ENCODE results near the gene GTF2E1. TPM values are rescaled to one million over a fixed set of nuclear protein-coding genes. Genes with fewer than 3 reads are reported as not detected.
"Not testable (repeated sequence)": the region's sequence is repeated elsewhere in the genome, so short reads cannot be mapped to it uniquely, and the experiment has no call there.

GTF2E1 gene
- total RNA-seq, 1 experiment from 2014 or later = 7.3 TPM

DNA sequence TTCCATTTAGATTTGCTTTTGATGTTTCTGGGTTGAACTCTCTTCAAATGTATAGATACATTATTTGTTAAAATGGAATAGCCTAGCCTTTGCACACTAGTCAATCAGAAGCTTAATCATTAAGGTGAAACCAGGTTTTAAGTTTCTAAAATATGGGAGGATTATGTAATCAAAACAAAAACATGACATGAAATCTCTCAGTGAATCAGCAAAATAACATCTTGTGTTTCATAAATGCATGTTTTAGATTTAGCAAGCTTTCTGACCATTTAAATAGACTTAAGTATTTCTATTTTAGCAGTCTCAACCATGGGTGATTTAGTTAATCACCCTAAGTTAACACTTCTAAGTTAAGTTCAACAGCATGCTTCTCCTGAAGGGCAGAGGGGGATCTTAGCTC, 11.3 kb downstream of the GTF2E1 start:
- DNase-seq (ENCODE audit: low spot score) = no peak

DNA sequence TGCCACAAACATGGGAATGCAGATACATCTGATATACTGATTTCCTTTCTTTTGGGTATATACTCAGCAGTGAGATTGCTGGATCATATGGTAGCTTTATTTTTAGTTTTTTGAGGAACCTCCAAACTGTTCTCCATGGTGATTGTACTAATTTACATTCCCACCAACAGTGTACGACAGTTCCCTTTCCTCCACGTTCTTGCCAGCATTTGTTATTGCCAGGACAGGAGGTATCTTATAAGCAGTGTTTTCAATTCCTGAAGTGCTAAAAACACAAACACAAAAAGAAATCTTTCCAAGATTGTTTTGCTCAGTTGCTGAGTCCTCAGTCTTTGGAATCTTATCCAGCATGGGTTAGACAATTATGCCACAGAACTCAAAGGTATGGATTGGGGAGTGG, 13.5 kb downstream of the GTF2E1 start:
- DNase-seq (ENCODE audit: low spot score) = no peak

DNA sequence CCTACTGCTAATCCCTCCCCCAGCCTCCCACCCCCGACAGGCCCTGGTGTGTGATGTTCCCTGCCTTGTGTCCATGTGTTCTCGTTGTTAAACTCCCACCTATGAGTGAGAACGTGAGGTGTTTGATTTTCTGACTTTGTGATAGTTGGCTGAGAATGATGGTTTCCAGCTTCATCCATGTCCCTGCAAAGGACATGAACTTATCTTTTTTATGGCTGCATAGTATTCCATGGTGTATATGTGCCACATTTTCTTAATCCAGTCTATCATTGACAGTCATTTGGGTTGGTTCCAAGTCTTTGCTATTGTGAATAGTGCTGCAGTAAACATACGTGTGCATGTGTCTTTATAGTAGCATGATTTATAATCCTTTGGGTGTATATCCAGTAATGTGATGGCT, 16.0 kb downstream of the GTF2E1 start:
- DNase-seq (ENCODE audit: low spot score) = not testable (repeated sequence)

DNA sequence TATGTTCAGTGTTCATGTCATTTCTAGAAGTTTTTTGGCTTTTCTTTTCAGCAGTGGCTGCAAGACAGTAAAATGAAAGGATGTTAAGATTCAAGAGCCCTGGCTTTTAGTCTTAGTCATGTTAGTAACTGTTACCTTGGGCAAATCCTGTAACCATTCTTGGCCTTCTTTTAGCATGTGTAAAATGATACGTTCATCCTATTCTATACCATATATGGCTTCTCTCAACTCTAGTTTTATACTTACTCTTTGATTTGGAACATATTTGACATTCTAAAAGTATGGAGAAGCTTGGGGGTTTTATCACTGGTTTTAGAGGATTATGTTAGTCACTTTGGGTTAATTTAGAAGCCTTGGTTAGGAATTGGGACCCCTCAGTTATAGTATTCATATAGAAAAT, 20.1 kb downstream of the GTF2E1 start:
- DNase-seq (ENCODE audit: low spot score) = no peak

DNA sequence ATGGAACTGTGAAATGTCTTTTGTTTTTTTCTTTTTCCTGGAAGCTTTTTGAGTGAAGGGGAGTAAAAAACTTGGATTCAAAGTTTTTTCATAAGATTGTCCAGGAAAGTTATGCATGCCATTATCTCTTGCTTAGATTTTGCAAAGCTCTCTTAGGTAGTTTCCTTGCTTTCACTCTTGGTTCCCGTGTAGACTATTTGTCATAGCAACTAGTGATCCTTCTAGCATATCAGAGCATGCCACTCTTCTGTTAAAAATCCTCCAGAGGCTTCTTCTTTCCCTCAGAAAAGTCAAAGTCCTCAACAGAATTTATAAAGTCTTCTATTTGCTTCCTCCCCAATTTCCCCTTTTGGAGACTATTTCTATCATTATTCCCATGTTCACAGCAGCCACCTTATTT, 21.1 kb downstream of the GTF2E1 start:
- DNase-seq (ENCODE audit: low spot score) = no peak

DNA sequence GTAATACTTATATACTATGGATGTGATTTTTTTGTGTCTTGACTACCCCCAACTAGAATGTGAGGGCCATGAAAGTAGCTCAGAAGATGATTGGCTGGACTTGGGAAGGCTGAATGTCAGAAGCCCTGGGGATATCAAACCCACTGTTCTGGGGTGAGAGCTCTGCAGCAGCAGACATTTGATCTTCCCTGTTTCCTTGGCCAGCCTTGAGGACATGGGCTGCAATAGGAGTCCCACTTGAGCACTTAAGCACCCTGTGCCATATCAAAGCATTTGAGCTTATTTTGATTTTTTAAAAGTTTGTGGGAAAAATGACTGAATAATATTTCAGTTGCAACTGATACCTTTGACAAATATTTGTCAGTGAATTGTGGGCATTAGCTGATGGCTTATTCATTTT, 21.7 kb downstream of the GTF2E1 start:
- DNase-seq (ENCODE audit: low spot score) = no peak

DNA sequence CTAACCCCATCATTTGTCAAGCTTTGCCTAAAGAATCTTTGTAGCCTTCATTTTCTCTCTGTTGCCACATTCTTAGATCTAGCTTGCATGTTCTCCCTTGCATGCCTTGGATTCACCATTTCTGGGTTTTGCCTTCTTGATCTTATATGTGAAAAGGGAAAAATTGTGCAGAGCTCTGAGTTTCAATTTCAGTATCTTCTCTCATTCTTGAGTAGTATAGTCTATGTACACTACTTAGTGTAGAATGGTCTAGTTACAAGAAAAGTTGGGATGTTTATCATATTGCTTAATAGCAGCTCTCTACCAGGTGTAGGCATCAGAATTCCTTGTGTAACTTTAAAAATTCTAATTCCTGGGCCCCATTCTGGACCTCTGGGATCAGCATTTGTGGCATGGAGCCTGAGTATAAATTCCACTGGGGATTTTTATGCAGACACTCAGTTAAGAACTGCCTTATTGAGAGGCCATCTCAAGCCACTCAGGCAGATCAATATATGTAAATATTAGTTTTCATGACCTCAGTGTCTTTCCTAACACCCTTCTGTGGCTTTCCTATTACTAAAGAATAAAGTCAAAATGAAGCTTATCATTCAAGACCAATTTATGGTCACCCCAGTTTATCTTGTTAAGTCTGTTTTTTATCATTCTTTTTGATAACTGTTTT, 23.4 kb downstream of the GTF2E1 start:
- no peak for DNase-seq (ENCODE audit: low spot score)

DNA sequence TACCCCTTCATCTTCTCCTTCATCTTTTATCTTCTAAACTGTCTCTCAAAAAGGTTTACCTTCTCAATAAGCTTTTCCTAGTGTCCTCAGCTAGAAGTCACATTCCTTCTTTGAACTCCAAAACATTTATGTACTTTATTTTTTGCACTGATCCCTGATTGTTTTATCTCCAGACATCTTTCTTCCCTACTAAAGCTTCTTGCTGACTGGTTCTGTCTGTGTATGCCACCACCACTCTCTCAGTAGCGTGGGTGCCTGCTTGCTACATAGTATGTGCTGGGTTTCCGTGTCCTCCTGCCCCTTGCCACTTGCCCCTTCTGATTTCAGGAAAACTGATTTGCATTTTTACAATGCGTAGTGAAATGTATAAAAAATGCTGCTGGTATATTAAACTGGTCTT, 24.0 kb downstream of the GTF2E1 start:
- DNase-seq (ENCODE audit: low spot score) = no peak

DNA sequence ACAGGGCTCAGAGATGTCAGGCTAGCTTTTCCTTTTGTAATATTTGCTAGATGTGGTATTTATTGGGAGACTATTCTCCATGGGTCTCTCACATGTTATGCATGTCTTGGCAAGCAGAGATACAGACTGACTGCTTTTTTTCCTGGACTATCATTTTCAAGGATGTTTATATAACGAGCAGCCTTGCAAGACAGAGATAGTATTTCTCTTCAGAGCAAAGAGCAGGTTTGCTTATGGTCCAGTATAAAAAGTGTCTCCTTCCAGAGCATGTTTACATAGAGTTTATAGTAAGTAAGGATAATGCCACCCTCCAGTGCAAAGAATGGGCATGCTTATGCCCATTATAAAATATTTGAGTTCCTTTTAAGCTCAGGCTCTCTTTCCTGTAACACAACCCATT, 24.6 kb downstream of the GTF2E1 start:
- DNase-seq (ENCODE audit: low spot score) = no peak

DNA sequence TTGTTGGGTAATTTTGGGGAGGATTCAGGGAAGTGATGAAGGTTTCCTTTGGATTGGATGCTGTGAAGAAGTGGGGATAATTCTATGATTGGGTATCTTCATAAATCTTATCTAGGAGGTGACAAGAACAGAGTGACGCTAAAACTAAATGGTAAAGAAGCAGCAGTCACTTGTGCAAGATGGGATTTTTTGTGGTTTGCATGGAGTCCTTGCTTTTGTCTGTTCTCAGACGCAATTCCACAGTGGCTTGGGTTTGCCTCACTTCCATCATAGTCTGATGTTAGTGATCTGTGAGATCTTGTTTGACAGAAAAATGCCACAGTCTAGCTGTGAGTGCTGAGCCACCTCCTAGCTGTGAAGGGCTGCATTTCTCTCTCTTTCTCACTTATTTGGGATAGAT, 26.9 kb downstream of the GTF2E1 start:
- no peak for DNase-seq (ENCODE audit: low spot score)

DNA sequence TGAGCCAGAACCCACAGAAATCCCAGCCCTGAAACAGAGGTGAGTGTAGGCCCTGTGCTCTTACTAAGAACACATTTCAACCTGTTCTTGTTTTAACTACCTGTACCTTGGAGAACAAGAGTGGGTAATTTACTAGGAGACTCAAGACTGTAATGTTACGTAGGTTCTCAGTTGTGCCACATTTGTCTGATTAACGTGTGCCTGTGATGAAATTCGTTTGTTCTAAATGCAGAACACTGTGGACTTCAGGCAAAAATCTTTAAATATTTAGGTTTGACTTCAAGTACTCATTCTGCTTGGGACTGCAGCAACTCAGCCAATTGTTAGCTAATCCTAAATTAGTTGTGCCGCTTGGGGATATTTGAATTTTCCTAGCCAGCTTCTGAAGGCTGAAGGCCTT, 28.3 kb downstream of the GTF2E1 start:
- DNase-seq (ENCODE audit: low spot score) = no peak

DNA sequence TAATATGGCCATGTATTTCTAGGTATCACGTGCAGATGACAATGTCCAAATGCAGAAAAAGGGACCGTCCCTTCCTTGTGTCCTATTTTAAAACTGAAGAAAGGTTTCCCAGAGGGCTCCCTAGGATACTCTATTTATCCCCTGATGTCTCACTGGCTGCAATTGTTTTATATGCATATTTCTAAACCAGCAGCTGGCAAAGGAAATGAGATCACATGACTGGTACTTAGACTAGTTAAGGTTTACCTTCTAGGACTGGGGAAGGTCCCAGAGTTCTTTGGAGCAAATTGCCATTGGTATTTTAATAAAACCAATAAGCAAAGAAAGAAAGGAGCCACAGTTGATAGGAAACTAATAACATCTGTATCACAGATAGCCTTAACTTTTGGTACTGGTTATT, 29.5 kb downstream of the GTF2E1 start:
- no peak for DNase-seq (ENCODE audit: low spot score)

DNA sequence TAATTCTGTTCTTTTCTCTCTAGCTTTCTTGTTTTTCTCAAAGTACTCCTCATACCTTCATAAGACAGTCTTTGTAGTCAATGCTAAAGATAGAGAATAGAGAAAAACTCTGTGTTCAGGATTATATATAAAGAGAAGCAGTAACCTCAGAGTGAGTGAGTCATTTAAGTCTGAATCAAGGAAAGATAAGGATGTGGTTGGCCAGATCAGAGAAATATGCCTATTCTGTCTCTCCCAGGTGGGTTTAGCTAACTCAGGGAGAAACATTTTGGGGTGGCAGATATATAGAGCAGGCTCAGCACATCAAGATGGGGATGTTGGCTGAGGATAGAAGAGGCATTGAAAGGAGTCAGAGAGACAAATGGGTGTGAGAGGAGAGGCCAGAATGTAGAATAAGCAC, 31.4 kb downstream of the GTF2E1 start:
- no peak for DNase-seq (ENCODE audit: low spot score)

DNA sequence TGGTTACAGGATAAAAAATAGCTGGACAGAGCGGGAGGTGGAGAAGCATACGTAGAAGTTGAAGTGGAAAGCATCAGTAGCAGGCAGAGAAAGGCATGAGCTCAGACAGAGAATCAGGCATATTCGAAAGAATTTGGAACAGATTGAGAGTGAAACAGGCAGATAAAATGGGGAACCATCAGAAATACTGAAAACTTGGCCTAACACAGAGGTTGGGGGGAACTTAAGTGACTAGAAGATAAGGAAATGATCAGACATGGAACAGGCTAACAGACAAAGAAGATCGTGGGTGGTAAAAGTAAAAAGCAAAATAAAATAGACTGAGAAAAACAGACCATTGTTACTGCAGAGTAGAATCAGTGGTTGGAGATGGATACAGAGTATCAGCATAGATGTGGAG, 32.9 kb downstream of the GTF2E1 start:
- no peak for DNase-seq (ENCODE audit: low spot score)

DNA sequence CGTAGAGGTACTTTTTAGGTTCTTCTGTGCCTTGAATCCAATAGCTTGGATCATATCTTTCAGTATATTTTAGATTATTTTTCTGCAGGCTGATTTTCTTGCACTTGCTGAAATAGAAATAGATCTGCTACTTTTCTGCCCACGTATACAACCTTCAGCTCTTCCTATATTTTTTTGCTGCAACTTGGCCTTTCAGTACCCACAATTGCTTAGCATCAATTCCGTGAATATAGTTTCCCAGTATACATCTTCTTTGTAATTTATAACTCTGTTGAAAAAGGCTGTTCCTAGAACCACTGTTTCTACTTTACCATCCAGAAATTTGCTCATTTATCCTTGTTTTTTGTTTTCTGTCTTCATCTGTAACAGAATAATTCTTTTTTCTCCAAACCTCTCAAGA, 36.2 kb downstream of the GTF2E1 start:
- no peak for DNase-seq (ENCODE audit: low spot score)

DNA sequence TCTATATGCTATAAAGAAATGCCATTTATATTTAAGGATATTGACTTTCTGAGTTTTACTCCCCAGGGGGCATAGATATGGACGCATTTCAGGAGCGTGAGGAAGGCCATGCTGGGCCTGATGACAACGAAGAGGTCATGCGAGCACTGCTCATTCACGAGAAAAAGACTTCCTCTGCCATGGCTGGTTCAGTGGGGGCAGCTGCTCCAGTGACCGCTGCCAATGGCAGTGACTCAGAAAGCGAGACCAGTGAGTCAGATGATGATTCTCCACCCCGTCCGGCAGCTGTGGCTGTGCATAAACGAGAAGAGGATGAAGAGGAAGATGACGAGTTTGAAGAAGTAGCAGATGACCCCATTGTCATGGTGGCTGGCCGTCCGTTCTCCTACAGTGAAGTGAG, 38.4 kb downstream of the GTF2E1 start:
- DNase-seq (ENCODE audit: low spot score) = no peak

DNA sequence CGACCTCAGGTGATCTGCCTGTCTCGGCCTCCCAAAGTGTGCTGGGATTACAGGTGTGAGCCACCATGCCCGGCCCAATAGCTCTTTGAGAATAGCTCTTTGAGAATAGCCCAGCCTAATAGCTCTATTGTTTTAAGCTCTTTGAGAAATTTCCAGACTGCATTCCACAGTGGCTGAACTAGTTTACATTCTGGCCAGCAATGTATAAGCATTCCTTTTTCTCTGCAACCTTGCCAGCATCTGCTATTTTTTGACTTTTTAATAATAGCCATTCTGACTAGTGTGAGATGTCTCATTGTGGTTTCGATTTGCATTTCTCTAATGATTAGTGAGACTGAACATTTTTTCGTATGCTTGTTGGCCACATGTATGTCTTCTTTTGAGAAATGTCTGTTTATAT, 43.3 kb downstream of the GTF2E1 start:
- DNase-seq (ENCODE audit: low spot score) = not testable (repeated sequence)

DNA sequence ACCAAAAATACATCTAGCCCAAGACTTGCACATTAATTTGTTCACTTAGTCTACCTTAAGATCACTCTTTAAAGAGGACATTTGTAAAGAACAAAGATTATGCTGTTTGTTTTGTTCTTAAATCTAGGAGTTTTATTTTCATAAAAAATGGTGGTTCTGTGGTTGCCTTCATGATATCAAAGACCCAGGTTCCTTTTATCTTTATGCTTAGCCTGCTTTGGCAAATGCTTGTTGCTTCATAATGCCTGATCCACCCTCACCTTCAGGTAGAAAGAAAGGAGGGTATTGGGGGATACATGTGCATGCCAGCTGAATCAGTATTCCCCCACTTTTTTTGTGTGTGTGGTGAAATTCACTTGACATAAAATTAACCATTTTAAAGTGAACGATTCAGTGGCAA, 48.5 kb downstream of the GTF2E1 start:
- DNase-seq (ENCODE audit: low spot score) = no peak

DNA sequence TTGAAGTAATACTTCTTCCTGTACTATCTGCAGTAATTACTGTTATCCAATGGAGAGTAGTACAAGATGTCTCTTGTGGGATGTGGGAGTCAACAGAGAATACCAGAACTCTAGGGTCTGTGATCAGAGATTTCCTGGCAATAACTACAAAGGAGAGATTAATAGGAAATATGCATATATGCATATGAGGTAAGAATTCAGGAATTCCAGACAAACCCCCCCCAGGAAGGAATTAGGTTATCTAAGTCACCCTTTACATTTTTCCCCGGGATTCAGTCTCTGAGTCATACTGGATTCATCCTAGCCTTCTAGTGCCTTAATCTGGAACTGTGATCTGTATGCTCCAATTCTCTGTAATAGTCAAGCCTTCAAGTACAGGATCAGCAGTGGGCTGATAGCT, 49.4 kb downstream of the GTF2E1 start:
- DNase-seq (ENCODE audit: low spot score) = no peak

DNA sequence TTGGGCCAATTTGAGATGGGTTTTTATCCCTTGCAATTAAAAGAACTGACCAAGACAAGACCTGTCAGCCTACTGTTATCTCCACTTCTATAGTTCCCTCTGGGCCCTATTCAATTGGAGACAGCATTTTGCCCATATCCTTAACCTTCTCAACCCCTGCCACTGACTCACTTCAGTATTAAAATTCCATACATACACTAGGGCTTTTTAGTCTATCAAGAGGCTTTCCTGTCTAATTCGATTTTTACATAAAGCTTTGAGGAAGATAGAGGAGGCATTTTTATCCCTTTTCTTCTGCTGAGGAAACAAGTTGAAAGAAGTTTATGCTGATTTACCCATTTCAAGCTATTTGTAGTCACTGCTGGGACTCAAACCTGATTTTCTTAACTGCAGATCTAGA, 51.1 kb downstream of the GTF2E1 start:
- no peak for DNase-seq (ENCODE audit: low spot score)

DNA sequence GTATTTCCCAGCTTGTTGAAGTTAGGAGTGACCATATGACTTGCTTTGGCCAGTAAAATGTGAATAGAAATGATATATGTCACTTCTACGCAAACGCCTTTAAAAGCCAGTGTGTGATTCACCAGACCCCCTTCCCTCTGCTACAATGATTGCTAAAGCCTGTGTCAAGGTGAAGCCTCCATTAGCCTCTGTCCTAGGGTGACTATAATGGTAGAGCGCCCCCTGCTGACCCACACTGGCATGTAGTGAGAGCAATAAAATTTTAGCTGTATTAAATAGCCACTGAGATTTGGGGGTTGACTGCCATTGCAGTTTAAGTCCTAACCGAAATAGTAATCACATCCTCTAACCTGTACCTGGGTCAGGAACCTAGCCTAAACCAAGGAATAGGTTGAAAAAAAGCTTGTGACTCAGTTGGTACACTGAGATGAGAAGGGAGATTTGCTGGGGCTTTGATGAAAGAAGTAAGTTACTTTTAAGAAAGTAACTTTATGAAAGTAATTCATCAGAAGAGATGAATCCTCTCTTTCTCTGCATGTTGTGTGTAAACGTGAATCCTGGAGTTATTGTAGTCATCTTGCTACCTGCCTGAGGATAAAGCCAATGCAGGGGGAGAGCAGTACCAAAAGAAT, 52.6 kb downstream of the GTF2E1 start:
- peak; percentile 85 for DNase-seq (ENCODE audit: low spot score)

DNA sequence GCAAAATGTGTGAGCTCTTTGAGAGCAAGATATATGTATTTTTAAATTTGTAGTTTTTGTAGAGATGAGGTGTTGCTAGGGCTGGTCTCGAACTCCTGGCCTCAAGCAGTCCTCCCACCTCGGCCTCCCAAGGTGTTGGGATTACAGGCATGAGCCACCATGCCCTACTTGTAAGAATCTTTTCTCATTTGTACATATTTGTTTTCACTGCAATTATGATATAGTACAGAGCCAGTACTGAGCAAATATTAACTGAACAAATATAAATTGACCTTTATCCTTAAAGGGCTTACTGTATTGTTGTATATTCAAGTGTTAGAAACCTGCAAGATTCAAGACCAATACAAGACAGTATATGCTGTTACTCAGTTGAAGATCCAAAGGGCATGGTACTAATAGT, 53.4 kb downstream of the GTF2E1 start:
- DNase-seq (ENCODE audit: low spot score) = no peak

DNA sequence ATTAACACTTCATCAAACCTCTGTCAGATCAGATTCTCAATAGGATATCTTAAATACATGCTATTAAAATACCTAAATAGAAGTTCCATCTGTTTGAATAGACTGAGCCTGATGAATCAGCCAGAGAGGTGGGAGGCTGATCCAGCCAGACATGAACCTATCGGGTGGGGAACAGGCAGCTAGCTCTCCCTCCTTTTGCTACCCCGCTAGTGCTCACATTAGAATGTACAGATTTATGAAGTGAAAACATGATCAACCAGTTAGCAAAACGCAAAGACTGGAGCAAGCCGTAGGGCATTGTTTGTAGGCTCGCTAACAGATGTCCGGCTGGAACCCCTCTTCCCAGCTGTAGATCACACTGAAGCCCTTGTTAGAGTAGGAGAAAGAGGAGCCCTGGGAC, 54.4 kb downstream of the GTF2E1 start:
- no peak for DNase-seq (ENCODE audit: low spot score)

DNA sequence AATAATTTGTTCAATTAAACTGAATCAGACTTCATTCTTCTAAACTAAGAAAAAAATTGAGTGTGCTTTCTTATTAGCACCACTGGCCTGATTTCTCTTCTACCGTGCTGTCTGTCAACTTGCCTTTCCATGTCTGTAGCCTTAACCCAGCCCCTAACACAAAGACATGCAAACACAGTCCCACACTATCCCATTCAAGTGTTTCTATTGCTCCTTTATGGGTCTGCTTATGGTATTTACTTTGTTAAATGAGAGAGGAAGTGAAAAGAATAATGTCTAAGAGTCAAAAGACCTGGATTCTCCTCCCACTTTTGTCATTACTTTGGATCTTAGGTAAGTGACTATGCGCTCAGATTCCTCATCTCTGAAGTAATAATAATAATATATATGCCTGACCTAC, 55.3 kb downstream of the GTF2E1 start:
- DNase-seq (ENCODE audit: low spot score) = no peak
